GM21529 (cell line): ENCODE data around the gene RAP1GDS1.
A peak's percentile ranks its signal among the peaks of the same experiment; 100 is the strongest.
"Not testable (repeated sequence)": the region's sequence is repeated elsewhere in the genome, so short reads cannot be mapped to it uniquely, and the experiment has no call there.

Source experiments
- ATAC-seq: cut with Tn5 transposase; IDR thresholded peaks from one replicate; pipeline ENCODE4 v1.9.1; 2021; ENCODE audit not compliant: unreplicated experiment

The RAP1GDS1 gene

DNA sequence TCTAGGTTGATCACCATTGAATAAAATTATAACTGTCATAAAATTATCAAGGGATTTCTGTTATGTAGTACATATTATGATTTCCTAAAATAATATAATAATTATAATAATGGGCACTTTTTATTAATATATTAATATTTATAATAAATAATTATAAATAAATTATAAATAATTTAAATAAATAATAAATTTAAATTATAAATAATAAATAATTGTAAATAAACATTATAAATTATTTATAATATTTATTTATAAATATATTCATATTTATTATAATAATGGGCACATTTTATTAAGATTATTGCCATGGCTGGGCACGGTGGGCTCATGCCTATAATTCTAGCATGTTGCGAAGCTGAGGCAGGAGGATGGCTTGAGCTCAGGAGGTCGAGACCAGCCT lies 24.5 kb downstream of the RAP1GDS1 start:
- ATAC-seq = no peak

DNA sequence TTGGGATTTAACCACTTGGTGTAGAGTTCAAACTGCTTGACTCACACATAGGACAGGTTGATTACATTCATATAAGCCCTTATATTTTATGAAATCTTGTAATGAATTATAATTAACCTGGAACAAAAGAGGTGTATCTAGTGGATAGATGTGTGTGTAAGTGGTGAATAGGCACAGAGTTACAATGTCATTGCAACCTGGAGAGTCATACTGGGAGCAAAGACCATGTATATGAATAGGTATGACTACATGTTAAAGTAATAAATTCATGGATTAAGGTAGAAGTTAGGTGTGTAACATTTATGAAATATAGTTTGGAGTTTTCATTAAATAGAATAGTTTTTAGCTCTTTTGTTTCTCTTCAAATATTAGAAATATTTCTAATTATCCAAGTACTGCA lies 26.1 kb downstream of the RAP1GDS1 start:
- ATAC-seq = no peak

GRCh38 chr4:98288671-98289070 lies 27.5 kb downstream of the RAP1GDS1 start:
- not testable (repeated sequence) for ATAC-seq

- peak; percentile 73 for ATAC-seq
Observed at GRCh38 chr4:98289375-98289774, 28.2 kb downstream of the RAP1GDS1 start.

GRCh38 chr4:98290511-98290910 lies 29.3 kb downstream of the RAP1GDS1 start:
- no peak for ATAC-seq

DNA sequence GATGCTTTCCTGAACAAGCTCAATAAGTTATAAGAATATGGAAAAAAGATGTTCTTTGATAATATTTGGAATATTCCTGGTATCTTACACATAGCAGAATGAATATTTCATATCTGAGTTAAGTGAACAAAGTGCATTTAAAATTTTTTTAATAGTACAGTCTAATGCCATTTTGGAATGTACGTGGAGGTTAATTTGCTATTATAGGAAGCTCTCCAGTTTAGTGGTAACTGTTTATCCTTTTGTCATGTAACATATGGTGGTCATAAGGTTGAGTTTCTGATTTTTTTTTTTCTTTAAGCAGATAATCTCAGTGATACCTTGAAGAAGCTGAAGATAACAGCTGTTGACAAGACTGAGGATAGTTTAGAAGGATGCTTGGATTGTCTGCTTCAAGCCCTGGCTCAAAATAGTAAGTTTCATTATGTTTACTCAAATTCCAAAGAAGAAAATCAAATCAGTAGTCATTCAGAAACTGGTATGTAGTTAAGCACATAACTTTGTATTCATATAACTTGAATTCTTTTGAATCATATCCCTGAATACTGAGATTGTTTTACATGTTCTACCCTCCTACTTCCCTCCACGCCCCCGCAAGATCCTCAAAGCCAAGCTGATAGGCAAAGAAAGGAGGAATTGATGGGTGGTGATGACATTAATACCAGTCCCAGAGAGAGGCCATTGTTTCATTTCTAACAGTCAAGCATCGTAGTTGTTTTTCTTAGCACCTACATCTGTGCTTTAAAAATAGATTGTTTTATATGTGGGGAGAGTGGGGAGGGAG lies 32.1 kb downstream of the RAP1GDS1 start:
- ATAC-seq = no peak

GRCh38 chr4:98298022-98298421 lies 36.8 kb downstream of the RAP1GDS1 start:
- no peak for ATAC-seq

- no peak for ATAC-seq
Observed at GRCh38 chr4:98300706-98301105, 39.5 kb downstream of the RAP1GDS1 start.

DNA sequence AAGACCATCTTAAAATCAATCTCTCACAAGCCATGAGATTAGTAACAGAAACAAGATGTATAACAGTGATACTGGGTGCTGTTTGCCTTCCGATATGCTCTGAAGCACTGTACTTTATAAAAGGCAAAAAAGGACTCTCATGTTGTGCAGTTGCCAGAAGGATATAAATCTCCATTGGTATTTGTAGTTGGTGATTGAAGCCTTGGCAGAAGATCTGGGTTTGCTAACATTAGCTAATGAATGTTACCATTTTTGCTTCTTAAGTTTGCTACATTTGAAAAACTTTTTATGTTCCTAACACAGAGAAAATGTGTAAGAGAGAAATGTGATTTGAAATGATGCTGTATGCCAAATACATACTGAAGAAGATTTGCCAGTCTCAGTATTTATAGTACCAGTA lies 44.4 kb downstream of the RAP1GDS1 start:
- no peak for ATAC-seq

- no peak for ATAC-seq
Observed at GRCh38 chr4:98310867-98311266, 49.7 kb downstream of the RAP1GDS1 start.

DNA sequence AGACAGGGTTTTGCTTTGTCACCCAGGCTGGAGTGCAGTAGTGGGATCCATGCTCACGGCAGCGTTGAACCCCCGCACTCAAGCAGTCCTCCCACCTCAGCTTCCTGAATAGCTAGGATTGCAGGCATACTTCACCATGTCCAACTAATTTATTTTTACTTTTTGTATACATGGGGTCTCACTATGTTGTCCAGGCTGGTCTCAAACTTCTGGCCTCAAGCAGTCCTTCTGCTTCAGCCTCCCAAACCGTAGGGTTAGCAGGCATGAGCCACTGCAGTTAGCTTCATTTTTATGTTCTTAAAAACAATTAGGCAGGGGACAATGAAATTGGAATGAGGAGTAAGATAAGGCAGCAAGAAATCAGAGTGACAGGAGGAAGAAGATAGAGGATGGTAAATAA lies 50.5 kb downstream of the RAP1GDS1 start:
- ATAC-seq = no peak

GRCh38 chr4:98314791-98315565 lies 53.8 kb downstream of the RAP1GDS1 start:
- no peak for ATAC-seq

- no peak for ATAC-seq
Observed at GRCh38 chr4:98318521-98318920, 57.3 kb downstream of the RAP1GDS1 start.

DNA sequence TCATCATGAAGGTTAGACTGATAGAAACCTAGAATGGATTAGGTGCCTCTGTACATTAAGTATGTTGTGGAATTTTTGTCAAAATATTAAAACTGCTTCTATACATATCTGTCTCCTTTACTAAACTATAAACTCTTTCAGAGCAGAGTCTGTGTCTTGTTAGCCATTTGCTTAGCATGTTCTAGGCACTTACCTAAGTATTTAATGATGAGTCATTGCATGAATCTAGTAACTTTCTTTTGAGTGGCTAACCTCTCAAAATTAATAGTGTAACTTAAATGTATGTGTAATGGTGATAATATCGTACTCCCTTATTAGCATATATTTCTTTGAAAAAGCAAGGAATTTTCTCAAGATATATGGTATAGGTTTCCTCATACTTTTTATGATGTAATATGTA lies 57.8 kb downstream of the RAP1GDS1 start:
- ATAC-seq = no peak

DNA sequence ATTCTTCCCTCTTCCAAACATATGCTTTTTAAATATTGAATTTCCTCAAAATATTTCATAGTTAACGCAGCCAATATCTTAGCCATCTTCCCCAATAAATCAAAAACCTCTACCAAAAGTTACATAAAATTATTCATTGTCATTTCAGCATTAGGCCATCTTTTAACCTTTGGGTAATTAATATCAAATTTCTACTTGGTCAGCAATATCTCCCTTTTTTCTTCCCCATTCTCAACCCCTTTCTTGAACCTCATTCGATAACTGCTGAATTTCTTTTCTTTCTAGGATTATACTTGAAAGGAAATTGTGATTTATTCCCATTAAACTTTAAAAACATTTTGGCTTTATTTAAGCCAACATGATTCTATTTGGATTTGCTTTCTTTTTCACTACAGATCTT lies 65.0 kb downstream of the RAP1GDS1 start:
- ATAC-seq = no peak

GRCh38 chr4:98327694-98328093 lies 66.5 kb downstream of the RAP1GDS1 start:
- no peak for ATAC-seq

- not testable (repeated sequence) for ATAC-seq
Observed at GRCh38 chr4:98329879-98330640, 68.9 kb downstream of the RAP1GDS1 start.

DNA sequence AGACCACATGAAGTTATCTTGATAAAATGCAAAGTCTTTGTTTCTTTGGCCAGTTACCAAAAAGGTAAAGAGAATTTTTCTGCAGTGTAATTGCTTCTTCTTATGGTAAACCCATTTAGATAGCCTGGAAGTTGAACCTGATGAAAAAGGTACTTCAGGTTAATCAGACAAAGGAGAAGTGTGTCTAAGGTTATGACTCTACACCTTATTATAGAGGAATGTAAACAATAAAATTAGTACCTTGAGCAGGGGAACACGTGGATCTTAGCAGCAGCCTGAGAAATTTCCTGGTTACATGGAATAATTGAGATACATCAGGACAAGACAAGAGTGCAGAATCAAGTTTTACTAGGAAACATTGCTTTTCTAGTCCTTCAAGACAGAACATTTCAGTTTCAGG lies 70.8 kb downstream of the RAP1GDS1 start:
- no peak for ATAC-seq

- no peak for ATAC-seq
Observed at GRCh38 chr4:98334461-98334860, 73.3 kb downstream of the RAP1GDS1 start.

DNA sequence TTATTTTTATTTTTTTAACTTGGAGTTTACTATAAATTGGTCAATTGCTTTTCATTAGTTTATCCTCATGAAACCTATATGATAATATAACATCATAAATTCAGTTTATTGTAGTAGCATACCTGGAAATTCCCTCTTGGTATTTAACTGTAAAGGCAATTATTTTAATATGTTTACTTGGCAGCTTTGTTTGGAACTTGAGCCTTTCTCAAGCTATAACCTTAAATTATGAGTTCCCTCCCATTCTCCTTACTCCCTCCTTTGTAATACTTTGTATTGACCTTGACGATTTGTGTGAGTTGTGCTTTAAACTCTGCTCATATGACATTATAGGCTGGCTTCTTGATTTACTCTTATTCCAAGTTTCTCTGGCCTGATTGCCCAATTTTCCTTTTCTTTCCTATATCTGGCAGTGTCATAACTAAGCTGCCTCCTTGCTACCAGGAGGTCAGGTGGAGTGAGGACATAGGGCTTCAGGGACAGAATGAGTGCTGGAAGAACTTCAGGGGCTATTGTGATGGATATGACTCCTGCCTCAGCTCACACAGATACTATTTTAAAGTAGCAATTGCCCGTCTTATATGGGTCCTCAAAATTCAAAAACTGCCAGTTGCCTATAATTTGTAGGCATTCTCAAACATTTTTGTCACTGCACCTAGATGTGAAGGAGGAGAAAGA lies 77.7 kb downstream of the RAP1GDS1 start:
- ATAC-seq = no peak

- ATAC-seq = no peak
Observed at GRCh38 chr4:98341309-98341708, 80.1 kb downstream of the RAP1GDS1 start.
